ENCODE data around the gene CDS2. TPM values are rescaled to one million over a fixed set of nuclear protein-coding genes. Genes with fewer than 3 reads are reported as not detected.
A peak's percentile ranks its signal among the peaks of the same experiment; 100 is the strongest.

Gene CDS2
- total and polyA plus RNA-seq, 10 of the 15 experiments (the other 5 are each of a cell fraction or from before 2014, with no cell fraction given): 11.5 to 94.7 (median 23.1) TPM

DNA sequence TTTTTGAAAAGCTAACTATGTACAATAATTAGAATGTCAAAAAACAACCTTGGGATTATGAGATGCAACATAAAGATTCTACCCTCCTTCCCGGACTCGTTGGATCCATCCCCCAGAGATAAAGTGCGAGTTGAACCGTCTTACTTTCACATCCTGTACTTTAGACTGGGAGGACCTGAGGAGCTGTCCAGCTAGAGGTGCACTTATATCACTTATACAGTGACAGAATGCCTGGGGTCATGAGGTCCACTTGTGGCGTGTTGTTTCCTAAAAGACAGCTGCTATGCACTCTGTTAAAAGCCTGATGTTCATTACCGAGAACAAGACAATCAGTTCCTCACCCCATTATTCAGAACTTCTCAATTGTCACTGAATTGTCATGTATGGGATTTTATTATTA is 2.1 kb downstream of the CDS2 start:
- Histone ChIP-seq H3K36me3 (ENCODE audit: control insufficient read depth in 2 of 2, insufficient read depth in 2 of 2, low read length in 1 of 2) (peaks cover 0 to 6% of the 10 kb centered on the region in 2 experiments; a peak in 1 of 4 replicates), H3K9ac (ENCODE audit: control insufficient read depth, insufficient read depth, low read length) (no peak overlapping the region; the same call in 1 of the 2 replicates), H3K4me3 (peak overlapping the region; percentile 88), H3K79me2 (ENCODE audit: control insufficient read depth, insufficient read depth, low read length) (peaks cover 34% of the 10 kb centered on the region), H3K9me3 (replicated peaks; ENCODE audit: control insufficient read depth, insufficient read depth, low read length) (no peaks in the 10 kb centered on the region), H2AFZ (ENCODE audit: control insufficient read depth, low read depth, low read length) (no peak overlapping the region), H3K27ac (ENCODE audit: control insufficient read depth, insufficient read depth) (no peak overlapping the region), H3K4me2 (ENCODE audit: control insufficient read depth, insufficient read depth) (peak overlapping the region; percentile 94), H4K20me1 (ENCODE audit: control insufficient read depth, insufficient read depth) (no peaks in the 10 kb centered on the region), H3K4me1 (ENCODE audit: control insufficient read depth, insufficient read depth, low read length) (peaks cover 16% of the 10 kb centered on the region), H3K27me3 (replicated peaks in 1 of 2; ENCODE audit: control insufficient read depth in 2 of 2, insufficient read depth in 2 of 2, low read length in 1 of 2) (no peaks in the 10 kb centered on the region)
- 62% methylated on average over 6 of the region's 6 CpGs for WGBS (ENCODE audit: insufficient coverage, insufficient replicate concordance, low lambda C conversion rate, missing lambda C conversion rate)
- in situ Hi-C loops (cut with MboI): no loop called here
- TF ChIP-seq RUNX3 (IDR thresholded peaks at IDR 0.05; ENCODE audit: low read length): no peak
- TF ChIP-seq, protein P1, sequence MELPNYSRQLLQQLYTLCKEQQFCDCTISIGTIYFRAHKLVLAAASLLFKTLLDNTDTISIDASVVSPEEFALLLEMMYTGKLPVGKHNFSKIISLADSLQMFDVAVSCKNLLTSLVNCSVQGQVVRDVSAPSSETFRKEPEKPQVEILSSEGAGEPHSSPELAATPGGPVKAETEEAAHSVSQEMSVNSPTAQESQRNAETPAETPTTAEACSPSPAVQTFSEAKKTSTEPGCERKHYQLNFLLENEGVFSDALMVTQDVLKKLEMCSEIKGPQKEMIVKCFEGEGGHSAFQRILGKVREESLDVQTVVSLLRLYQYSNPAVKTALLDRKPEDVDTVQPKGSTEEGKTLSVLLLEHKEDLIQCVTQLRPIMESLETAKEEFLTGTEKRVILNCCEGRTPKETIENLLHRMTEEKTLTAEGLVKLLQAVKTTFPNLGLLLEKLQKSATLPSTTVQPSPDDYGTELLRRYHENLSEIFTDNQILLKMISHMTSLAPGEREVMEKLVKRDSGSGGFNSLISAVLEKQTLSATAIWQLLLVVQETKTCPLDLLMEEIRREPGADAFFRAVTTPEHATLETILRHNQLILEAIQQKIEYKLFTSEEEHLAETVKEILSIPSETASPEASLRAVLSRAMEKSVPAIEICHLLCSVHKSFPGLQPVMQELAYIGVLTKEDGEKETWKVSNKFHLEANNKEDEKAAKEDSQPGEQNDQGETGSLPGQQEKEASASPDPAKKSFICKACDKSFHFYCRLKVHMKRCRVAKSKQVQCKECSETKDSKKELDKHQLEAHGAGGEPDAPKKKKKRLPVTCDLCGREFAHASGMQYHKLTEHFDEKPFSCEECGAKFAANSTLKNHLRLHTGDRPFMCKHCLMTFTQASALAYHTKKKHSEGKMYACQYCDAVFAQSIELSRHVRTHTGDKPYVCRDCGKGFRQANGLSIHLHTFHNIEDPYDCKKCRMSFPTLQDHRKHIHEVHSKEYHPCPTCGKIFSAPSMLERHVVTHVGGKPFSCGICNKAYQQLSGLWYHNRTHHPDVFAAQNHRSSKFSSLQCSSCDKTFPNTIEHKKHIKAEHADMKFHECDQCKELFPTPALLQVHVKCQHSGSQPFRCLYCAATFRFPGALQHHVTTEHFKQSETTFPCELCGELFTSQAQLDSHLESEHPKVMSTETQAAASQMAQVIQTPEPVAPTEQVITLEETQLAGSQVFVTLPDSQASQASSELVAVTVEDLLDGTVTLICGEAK (IDR thresholded peaks at IDR 0.05; ENCODE audit: borderline replicate concordance): no peak
- no peak for TF ChIP-seq BRCA1 (IDR thresholded peaks at IDR 0.05; ENCODE audit: low read depth, low read length)
- no peak for TF ChIP-seq NFYB (IDR thresholded peaks at IDR 0.05; ENCODE audit: insufficient read depth, low read depth, low read length)
- no peak for TF ChIP-seq ETV6 (conservative IDR thresholded peaks at IDR 0.05 in 1 of 2, IDR thresholded peaks at IDR 0.05 in 1 of 2; ENCODE audit: borderline replicate concordance in 1 of 2, low read depth in 1 of 2)
- TF ChIP-seq, protein P2, sequence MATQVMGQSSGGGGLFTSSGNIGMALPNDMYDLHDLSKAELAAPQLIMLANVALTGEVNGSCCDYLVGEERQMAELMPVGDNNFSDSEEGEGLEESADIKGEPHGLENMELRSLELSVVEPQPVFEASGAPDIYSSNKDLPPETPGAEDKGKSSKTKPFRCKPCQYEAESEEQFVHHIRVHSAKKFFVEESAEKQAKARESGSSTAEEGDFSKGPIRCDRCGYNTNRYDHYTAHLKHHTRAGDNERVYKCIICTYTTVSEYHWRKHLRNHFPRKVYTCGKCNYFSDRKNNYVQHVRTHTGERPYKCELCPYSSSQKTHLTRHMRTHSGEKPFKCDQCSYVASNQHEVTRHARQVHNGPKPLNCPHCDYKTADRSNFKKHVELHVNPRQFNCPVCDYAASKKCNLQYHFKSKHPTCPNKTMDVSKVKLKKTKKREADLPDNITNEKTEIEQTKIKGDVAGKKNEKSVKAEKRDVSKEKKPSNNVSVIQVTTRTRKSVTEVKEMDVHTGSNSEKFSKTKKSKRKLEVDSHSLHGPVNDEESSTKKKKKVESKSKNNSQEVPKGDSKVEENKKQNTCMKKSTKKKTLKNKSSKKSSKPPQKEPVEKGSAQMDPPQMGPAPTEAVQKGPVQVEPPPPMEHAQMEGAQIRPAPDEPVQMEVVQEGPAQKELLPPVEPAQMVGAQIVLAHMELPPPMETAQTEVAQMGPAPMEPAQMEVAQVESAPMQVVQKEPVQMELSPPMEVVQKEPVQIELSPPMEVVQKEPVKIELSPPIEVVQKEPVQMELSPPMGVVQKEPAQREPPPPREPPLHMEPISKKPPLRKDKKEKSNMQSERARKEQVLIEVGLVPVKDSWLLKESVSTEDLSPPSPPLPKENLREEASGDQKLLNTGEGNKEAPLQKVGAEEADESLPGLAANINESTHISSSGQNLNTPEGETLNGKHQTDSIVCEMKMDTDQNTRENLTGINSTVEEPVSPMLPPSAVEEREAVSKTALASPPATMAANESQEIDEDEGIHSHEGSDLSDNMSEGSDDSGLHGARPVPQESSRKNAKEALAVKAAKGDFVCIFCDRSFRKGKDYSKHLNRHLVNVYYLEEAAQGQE (IDR thresholded peaks at IDR 0.05; ENCODE audit: low read depth, low read length): peak; percentile 72; the same call in 1 of the 2 replicates
- no TSS peak for BruUV-seq (replicated peaks)
- FAIRE-seq: no peak
- CTCF ChIA-PET: interaction anchor here (0.6 to 10.2 kb wide), 13 partner anchors 9 to 1271 kb away, joined by 3 to 386 read pairs (median 3); partner anchors contain the start of gene PCNA
- no peak for ATAC-seq
- SMC1A ChIA-PET (ENCODE audit: uncharacterized antibody, unreplicated experiment): interaction anchor here (1.0 to 6.0 kb wide), 5 partner anchors 9 to 319 kb away, joined by 3 to 229 read pairs (median 43); partner anchors contain the start of gene PCNA
- DNase-seq (ENCODE audit: low read depth, low spot score): no peak
- POLR2A ChIA-PET: interaction anchor here (0.6 to 1.6 kb wide), 8 partner anchors 9 to 1721 kb away, joined by 3 to 5 read pairs (median 3); partner anchors contain the start of gene PCNA
- RAD21 ChIA-PET (ENCODE audit: unreplicated experiment): interaction anchor here (0.6 to 6.1 kb wide), 5 partner anchors 17 to 94 kb away, joined by 3 to 345 read pairs (median 4); no protein-coding TSS in a partner anchor
- intact Hi-C loops (cut with micrococcal nuclease; ENCODE audit: unreplicated experiment): no loop called here

All from GM12878 (cell line).